Activated CD4-positive, alpha-beta T cell treated with anti-CD3 and anti-CD28 coated beads, Interleukin-2, amount 50 U/mL, for 4 hours (primary cell): ENCODE results near the gene SEPTIN5.
A peak's percentile ranks its signal among the peaks of the same experiment; 100 is the strongest.

Source experiments
- DNase-seq, 2 experiments: peaks; one replicate each; pipeline ENCODE4 v3.0.0-alpha.2; 2020

SEPTIN5 gene

GRCh38 chr22:19763458-19764298 is 49.4 kb downstream of the SEPTIN5 start:
- DNase-seq: no peak

- no peak for DNase-seq
Measured at GRCh38 chr22:19764299-19764593, 49.9 kb downstream of the SEPTIN5 start.

GRCh38 chr22:19764636-19765476 is 50.6 kb downstream of the SEPTIN5 start:
- no peak for DNase-seq

GRCh38 chr22:19765477-19766239 is 51.4 kb downstream of the SEPTIN5 start:
- DNase-seq: no peak

GRCh38 chr22:19766240-19766510 is 51.9 kb downstream of the SEPTIN5 start:
- no peak for DNase-seq

- DNase-seq: peak; percentile 23 to 36
Measured at GRCh38 chr22:19766511-19767426, 52.5 kb downstream of the SEPTIN5 start.

GRCh38 chr22:19767427-19768341 is 53.4 kb downstream of the SEPTIN5 start:
- DNase-seq: no peak

GRCh38 chr22:19769393-19769715 is 55.1 kb downstream of the SEPTIN5 start:
- no peak for DNase-seq

- DNase-seq: no peak
Measured at GRCh38 chr22:19770349-19771220, 56.3 kb downstream of the SEPTIN5 start.

GRCh38 chr22:19772422-19772672 is 58.0 kb downstream of the SEPTIN5 start:
- DNase-seq: no peak
